Activated CD8-positive, alpha-beta memory T cell treated with anti-CD3 and anti-CD28 coated beads for 48 hours (primary cell): ENCODE measurements around the gene TCP11L1.

Experiments
- DNase-seq, 3 experiments: peaks; one replicate each; pipeline ENCODE4 v3.0.0-alpha.2; 2020; ENCODE audit warnings: low read depth in 2 of 3, low spot score in 2 of 3

TCP11L1 gene, protein sequence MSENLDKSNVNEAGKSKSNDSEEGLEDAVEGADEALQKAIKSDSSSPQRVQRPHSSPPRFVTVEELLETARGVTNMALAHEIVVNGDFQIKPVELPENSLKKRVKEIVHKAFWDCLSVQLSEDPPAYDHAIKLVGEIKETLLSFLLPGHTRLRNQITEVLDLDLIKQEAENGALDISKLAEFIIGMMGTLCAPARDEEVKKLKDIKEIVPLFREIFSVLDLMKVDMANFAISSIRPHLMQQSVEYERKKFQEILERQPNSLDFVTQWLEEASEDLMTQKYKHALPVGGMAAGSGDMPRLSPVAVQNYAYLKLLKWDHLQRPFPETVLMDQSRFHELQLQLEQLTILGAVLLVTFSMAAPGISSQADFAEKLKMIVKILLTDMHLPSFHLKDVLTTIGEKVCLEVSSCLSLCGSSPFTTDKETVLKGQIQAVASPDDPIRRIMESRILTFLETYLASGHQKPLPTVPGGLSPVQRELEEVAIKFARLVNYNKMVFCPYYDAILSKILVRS

DNA sequence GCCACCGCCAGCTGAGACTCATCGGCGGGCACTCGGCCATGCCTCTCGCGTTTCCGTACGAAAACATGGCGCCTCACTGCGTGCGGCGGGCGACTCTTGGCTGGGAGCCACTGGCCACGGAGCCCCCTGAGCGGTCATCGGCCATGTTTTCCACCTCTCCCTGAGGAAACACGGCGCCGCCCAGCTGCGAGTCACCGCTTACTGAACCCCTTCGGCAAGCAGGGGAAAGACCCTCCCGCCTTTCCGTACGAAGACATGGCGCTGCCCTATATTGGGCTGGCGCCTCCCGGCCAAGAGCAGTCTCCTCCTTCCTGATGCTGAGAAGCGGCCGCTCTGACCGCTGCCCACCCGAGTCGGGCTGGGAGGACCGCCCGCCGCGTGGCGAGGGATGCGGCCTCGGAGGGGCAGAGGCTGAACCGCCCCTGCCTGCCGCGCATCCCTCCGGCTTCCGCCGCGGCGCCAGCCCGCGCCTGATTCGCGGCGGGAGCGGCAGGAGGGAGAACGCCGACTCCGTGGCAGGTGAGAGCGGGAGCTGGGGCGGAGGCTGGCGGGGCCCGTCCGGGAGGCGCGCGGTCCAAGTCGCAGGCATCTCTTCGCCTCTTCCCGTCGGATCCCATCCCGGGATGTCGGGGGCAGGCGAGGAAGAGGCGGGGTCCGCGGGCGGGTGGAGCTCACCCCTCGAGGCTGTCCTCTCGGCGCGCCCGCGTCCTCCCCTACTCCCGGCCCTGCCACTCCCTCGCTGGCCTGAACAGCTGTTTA lies at the start of gene TCP11L1:
TCP11L1 (plus strand) TSS at position 299 of the 759 bp plus-strand sequence. CDS start 4,202 bp downstream, outside the sequence.
- DNase-seq: peak; percentile 47 to 69 (median 65)

DNA sequence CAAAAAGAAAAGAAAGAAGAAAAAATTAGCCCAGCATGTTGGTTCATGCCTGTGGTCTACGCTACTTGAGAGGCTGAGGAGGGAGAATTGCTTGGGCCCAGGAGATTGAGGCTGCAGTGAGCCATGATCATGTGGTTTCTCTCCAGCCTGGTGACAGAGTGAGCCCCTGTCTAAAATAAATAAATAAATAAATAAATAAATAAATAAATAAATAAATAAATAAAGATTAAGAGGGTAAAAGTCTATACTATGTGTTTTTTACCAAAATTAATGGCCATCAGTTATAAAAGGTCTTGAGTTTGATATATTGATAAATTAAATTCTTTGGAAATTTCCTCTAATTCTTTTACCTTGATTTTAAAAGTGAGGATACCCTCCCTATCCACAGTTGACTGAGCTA lies 48.9 kb upstream of the TCP11L1 start:
- DNase-seq: no peak

DNA sequence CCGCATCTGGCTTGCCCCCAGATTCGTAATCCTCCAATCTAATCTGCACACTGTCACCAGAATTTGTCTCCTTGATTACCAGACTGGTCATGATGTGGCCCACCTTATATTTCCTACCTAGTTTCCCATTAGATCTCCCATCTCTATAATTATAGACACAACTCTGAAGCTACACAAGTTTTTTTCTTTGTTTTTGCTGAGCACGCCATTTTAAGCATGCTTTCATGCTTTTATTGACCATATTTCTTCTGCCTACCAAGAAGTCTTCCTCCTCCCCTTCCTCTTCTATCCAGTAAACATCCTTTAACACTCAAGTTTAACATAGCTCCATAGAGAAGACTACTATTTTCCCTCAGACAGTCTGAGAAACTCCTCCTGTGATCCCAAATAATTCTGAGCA lies 47.9 kb upstream of the TCP11L1 start:
- DNase-seq: no peak

DNA sequence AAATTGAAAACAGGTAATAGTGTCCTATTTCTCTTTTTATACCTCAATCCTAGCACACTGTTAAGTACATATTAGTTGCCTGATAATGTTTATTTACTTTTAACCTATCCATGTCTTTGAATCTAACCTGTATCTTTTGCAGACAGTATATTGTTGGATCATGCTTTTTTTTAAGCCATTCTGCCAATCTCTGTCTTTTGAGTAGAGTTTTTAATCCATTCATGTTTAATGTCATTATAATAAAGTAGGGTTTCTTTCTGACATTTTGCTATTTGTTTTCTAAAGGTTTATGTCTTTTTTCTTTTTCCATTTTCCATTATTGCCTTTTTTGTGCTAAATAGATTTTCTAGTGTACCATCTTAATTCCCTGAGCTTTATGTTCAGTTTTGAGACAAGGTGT lies 47.5 kb upstream of the TCP11L1 start:
- DNase-seq: no peak

DNA sequence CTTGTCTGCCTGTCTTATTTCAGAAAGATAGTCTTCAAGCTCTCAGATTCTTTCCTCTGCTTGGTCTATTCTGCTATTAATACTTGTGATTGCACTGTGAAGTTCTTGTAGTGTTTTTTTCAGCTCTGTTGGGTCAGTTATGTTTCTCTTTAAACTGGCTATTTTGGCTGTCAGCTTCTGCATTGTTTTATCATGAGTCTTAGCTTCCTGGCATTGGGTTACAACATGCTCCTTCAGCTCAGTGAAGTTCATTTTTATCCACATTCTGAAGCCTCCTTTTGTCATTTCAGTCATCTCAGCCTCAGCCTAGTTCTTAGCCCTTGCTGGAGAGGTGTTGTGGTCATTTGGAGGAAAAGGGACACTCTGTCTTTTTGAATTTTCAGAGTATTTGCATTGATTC lies 39.2 kb upstream of the TCP11L1 start:
- DNase-seq: no peak

DNA sequence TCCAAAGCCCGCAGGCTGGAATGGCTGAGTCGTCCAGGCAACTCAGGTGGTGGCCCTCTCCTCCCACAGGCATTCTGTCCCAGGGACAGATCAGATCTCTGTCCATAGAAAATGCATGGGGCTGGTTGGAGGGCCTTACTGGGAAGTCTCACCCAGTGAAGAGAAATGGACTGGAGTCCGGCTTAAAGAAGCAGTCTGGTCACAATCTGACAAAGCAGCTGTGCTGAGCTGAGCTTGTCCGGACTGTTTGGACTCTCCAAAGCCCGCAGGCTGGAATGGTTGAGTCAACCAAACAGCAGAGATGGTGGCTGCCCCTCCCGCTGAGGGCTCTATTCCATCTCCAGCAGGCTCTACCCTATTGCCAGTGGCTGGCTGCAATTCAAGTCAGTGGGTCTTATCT lies 38.1 kb upstream of the TCP11L1 start:
- DNase-seq: no peak

DNA sequence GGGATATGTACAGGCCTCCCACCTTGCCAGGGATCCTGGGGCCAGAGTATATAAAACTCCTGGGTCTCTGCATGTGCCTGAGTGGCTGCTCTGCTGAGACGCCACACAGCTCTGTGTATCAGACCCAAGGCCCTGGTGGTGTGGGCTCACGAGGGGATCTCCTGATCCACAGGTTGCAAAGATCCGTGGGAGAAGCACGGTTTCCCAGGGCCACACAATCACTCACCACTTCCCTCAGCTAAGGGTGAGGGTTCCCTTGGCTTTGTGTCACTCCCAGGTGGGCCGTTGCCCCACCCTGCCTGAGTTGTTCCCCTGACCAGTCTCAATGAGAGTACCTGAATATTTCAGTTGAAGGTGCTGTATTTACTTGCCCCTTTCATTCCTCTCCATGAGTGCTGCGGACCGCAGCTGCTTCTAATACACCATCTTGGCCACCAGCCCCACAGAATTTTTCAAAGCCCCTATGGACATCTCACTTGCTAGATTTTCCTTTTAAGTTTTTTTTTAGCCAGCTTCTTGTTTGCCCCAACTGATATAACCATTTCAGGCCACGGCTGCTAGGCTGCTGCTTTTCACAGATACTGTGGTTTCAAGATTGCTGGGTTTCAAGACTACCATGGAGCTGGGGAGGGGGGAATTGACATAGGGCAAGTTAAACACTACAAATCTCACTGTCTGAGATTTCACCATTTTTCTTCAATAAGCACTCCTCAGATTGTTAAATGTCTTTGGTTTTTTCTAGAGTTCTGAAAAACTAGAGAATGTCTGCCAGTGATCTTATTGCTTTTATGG lies 37.4 kb upstream of the TCP11L1 start:
- no peak for DNase-seq

DNA sequence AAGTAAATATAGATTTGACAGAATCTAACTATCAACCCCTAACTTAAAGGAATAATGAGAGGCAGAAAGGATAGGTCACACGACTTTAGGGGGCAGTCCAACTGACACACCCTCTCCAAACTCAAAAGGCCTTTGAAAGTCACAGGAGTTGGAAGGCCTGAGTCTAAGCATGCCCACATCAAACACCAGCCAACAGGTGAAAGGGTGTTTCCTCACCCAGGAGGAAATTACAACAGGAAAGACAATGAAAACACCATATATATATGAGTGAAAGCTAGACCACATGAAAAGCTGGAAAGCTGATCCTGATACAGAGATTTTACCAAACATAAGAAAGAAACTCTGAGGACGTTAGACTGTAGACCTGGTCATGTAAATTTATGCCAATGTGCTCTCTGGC lies 34.2 kb upstream of the TCP11L1 start:
- no peak for DNase-seq

DNA sequence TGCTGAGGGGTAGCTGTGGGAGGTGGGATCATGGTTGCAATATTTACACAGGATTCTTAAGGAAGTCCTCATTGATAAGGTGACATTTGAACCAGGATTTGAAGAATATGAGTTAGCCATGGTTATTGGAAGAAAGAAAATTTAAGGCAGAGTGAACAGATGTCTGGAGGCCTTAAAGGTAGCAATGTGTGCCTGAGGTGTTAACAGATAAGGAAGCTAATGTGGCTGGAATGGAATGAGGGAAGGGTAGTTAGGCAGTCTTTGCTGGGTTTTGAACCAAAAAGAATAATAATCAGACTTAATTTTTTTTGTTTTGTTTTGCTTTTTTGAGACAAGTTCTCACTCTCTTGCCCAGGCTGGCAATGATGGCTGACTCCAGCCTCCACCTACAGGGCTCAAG lies 33.4 kb upstream of the TCP11L1 start:
- no peak for DNase-seq

DNA sequence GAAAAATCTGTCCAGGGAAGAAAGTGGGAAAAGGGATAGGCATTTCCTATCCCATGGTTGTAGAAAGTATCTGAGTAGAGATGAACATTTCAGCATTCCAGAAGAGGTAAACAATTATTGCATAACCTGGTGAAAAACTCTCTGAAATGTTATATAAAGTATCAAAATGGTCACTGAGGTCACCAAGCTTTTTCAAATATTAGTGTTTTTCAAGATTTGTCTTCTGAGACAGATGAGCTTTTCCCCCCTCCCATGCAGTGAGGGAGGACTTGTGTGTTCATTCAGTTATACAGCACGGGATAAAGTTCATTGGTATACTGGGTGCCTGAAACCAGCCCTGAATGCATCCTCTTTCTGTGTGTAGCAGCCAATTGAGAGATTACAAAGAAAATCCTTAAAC lies 25.6 kb upstream of the TCP11L1 start:
- DNase-seq: no peak

DNA sequence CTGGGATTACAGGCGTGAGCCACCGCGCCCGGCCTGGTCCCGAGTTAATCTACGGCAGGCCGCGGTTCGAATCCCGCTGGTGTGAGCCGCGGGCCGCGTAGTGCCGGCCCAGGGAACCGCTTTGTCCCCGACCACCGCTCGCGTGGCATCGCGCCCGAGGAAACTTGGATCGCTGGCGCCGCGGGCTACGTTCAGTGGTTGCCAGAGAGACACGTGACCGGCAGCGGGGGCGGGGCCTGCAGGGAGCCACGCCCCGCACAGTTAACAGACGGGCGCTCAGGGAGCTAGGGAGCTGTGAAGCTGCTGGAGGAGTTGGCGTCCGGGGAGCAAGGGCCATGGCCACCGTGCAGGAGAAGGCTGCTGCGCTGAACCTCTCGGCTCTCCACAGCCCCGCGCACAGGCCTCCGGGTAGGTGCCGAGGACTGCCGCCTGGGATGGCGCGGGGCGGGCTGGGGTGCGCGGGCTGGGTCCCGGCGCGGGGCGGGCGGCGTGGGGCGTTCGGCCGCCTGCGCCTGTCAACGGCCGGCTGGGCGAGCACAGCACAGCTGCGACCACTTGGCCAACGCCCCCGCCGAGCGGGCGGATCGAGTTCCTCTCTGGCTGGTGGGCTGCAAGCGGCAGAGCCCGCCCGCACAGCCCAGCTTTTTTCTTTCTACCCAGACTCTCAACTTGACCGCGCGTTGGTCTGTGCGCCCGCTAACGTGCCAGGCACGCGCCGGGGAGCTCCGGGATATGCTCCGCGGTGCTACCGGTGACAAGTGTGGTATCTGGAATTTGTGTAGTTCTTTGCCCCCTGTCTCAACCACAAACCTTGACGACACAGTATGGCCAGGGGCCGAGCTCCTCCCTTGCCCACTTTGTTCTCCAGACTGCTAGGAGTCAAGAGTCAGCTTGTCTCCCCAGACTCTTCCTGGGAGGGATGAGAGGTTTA lies 23.5 kb upstream of the TCP11L1 start, which contains the start of gene DEPDC7:
DEPDC7 (plus strand) TSS at position 258 of the 931 bp plus-strand sequence; CDS start at position 336, 78 bp downstream.
- peak; percentile 45 to 65 (median 52) for DNase-seq

DNA sequence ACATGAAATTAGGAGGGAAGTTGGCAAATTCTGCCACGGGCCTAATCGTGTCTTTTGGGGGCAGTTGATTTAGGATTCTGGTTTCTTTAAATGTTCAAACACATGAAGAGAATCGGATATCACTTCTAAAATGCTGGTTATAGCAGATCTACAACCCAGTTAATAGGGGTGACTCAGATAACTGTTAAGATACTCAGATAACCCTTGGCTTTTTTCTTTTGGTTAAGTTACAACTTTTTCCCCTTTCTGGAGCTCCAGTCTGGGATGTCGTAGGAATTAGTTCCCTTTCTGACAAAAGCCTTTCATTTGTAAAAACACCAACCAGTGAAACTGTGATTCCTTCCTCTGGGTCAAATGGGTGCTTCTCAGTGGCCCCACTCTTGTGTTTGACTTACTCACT lies 22.7 kb upstream of the TCP11L1 start:
- DNase-seq: no peak

DNA sequence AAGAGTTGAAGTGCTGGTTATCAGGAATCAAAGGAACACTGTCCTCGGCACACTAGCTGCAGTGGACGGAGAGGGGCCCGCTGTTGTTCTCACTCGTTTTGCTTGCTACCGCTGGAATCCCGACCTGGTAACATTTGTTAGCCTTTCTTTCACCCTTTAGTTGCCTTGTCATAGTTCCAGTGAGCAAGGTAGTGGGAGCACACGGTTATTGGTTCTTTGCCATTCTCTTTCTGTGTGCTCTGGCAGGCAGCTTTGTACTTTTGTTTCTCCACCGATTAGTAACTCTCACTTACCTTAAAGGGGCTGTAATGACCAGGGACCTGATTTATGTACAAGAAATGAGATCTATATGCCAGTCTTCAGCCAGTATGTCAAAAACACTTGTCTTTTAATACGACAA lies 21.9 kb upstream of the TCP11L1 start:
- DNase-seq: no peak

DNA sequence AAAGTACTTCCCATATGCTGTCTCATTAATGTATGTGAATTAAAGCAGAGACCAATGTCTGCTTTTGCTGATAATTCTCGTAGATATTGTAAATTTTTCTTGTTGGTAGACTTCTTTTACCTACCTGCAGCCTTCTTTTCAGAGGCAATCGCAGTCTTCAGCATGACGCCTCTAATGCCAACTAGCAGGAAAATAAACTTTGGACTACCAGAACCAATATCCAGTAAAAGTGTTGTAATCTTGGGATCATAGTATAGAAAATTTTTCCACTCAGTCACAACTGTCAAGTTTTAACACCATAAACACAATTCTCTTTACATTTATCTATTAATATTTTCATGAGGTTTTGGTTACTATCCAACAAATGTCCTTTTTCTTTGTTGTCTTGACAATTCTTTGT lies 21.4 kb upstream of the TCP11L1 start:
- no peak for DNase-seq

DNA sequence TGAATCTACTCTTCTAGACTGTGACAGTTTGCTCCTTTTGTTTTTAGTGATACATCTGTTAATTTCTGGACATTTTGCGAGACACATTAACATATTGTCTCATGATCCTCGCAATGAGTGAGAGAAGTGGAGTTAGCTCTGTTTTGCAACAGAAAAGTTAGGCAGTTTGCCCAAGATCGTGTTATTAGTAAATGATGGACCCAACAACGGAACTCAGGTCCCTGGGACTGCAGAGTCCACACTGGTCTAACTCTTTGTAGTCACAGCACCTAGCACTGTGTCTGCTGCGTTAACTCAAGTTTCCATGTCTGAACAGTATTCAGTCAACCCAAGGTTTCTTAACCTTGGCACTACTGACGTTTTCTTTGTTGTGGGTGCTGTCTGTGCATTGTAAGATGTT lies 20.5 kb upstream of the TCP11L1 start:
- no peak for DNase-seq

DNA sequence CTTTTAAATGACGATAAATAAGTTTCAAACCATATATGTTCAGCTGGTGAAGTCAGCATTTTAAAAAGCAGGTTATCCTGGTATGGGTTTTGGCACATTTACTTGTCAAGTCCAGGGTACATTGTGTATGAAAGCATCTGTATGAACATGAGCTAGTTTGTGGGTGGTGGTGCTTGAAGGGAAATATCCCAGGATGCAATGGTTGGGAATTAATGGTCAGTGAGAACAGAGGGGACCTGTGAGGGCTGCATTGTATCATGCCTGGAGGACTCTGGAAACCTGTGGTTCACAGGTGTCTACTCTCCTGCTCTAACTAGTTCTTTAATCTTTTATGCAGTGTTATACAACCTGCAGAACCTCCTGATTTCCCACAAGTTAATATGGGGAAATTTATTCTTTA lies 17.9 kb upstream of the TCP11L1 start:
- no peak for DNase-seq

DNA sequence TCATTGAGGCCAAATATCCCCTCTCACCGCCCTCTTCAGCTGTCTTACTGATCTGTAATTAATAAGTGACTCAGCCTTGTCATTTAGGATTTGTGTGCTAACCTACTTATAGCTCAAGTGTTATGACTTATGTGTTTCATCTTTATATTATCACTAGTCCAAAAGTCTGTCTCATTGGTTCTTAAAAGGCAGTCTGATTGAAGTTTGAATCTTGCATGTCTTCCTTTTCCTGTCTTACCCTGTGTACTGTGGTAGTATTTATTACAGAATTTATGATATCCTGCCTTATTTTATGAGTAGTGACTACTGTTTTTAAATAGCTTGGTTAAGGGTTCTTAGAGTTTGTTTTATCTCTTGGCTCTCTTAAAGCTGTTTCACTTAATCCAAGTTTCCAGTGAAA lies 17.4 kb upstream of the TCP11L1 start:
- no peak for DNase-seq

DNA sequence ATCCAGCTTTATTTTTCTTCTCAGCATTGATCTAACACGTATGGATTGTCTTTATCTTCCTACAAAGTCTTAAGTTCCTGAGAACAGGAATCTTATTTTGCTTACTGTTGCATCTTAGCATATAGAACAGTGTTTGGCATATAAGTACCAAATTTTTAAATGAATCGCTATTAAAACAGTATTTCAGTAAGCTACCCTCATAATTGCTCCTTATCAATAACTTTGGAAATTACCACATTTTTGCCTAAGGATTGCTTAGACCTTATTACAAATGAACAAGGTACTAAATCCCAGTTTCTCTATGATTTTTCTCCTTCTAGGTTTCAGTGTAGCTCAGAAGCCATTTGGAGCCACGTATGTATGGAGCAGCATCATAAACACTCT lies 14.0 kb upstream of the TCP11L1 start:
- no peak for DNase-seq

DNA sequence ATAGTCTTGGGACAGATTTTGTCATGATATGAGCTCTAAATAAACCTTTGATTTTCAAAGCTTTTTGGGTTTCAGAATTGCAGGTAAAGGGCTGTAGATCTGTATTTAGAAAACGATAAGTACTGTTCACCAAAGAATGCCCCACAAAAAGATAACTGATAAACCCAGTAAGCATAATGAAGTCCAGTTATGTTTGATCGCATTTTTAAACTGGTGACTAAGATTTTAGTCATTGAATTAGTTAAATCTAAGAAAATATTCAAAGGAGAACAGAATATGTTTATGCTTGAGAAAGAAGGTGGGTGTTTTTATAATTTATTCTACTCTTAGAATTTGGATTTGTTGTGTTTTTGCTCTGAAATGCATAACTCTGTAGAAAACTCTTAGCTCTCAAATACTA lies 12.1 kb upstream of the TCP11L1 start:
- no peak for DNase-seq

DNA sequence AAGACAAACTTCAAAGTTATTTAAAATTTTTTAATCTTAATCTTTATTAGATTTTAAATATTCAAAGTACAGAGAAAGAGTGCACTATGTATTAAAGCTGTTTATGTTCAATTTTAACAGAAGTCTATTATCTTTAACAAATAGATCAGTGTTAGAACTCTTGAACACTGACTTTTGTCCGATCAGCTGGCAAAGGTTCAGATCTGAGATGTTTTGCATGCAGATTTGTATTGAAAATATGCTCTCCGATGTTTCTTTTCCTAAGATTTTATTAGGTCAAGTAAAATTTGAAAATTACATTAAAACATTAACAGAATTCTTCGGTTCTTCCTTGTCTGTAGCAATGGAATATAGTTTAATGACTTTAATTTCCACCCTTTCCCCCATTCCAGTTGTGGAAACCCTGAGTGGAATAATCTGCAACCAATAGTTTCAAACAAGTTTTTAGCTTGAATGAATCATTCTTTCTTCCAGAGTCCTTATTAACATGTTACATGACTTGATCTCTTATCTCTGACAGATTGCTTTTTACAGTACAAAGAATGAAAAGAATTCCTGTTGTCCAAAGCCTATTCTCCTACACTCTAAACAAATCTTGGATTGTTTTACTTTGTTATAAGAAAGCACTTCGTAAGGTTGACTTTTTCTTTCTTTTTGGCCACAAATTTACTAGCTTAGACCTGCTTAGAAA lies 11.4 kb upstream of the TCP11L1 start:
- DNase-seq: no peak
